T-helper 17 cell (primary cell): ENCODE measurements around the gene C12orf42. TPM values are rescaled to one million over a fixed set of nuclear protein-coding genes. Genes with fewer than 3 reads are reported as not detected.

Experiments used
- ATAC-seq: fragments of 150-1000 bp; cut with Tn5 transposase; 2 replicates; pipeline ENCODE4 v1.10.0; 2021; ENCODE audit warnings: mild to moderate bottlenecking, moderate library complexity
- DNase-seq, 3 donors: peaks; one replicate each; pipeline versions ENCODE4 v3.0.0 to v3.0.0-alpha.2; 2020 to 2021
- H3K9me3 ChIP-seq: one replicate; pipeline ENCODE4 v1.7.0; 2013; ENCODE audit warnings: low read length, mild to moderate bottlenecking; ENCODE audit not compliant: control insufficient read depth, poor library complexity, severe bottlenecking
- H3K27ac Mint-ChIP-seq: one replicate; pipeline ENCODE4 v1.8.0; 2022; ENCODE audit warnings: mild to moderate bottlenecking, moderate library complexity, mixed read lengths
- H3K27me3 Mint-ChIP-seq: one replicate; pipeline ENCODE4 v1.8.0; 2022; ENCODE audit warnings: mixed read lengths
- H3K36me3 Mint-ChIP-seq: one replicate; pipeline ENCODE4 v1.8.0; 2022; ENCODE audit warnings: low read depth, mixed read lengths
- H3K4me1 Mint-ChIP-seq: one replicate; pipeline ENCODE4 v1.8.0; 2022; ENCODE audit warnings: mild to moderate bottlenecking, mixed read lengths
- H3K4me3 Mint-ChIP-seq: one replicate; pipeline ENCODE4 v1.8.0; 2022; ENCODE audit warnings: mild to moderate bottlenecking, moderate library complexity, mixed read lengths
- total RNA-seq, 4 donors: library from RNA in 2 of 4; stranded (reverse) in 2 of 4; gene quantifications; one replicate each; pipeline ENCODE4 v1.2.3 and lab custom pipeline; 2022 to 2026

C12orf42 gene
- total RNA-seq, 2 donors from 2014 or later = 3.3 to 7.1 TPM

DNA sequence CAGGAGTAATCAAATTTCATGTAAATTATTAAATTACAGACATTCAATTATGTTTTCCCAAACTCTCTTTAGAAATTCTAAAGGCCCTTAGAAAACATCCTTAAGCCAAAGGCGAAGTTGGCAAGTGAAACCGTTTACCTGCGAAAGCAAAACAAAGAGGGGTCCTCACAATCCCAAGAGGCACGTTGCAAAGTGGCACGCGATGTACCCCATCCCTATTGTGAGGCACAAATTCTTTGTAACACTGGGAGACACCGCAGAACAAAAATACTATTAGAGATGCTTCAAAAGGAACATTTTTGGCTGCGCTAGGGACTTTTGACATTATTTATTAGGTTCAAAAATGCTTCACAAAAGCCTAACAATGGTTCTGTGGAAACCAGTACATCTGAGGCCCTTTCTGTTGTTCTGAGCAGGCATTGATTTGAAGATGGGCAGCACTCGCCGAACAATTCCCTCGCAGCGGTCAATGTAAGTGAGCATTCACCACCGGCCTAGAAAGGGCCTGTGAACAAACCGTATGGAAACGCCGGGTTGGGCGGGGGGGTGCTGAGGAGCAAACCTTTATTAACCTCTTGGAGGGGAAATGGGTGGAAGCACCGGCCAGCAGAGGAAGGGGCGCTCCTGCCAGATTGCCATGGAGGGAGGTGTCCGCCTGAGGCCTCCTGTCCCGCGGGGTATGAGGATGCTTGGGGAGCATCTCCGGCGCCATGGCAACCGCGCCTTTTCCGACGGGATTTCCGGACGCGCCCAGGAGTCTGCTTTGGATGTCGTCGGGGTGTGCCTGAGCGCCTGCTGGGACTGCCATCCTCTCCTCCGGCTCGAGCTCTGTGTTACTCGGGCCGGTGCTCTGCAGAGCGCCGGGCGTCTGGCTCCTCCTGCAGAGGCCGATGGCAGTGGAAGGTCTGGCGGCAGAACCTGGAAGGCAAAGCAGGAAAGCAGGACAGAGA is 193.9 kb downstream of the C12orf42 start:
- ATAC-seq = no peak
- no peak overlapping the region for H3K4me3 Mint-ChIP-seq
- H3K9me3 ChIP-seq = no peaks in the 10 kb centered on the region
- no peak for DNase-seq
- H3K27ac Mint-ChIP-seq = no peak overlapping the region
- no peaks in the 10 kb centered on the region for H3K36me3 Mint-ChIP-seq
- no peaks in the 10 kb centered on the region for H3K4me1 Mint-ChIP-seq
- no peaks in the 10 kb centered on the region for H3K27me3 Mint-ChIP-seq

DNA sequence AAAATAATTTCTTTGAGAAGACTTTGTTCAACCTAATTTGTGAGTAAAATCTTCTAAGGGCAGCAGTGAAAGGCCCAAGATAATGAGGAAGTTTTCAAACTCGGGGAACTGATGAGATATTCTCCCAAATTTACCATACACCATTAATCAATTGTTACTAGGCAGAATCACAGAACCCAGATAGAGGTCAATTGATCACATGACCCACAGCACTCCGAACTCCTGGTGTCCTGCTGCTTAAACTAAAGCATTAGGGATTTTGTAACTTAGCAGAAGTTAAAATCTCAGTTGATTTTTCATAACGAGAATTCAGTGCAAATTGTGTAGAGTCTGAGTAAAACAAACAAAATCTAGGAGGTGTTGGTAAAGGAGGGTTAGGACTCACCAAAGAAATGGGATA is 207.8 kb downstream of the C12orf42 start:
- no peak for DNase-seq
- Mint-ChIP-seq H3K27ac (no peak overlapping the region), H3K4me1 (no peaks in the 10 kb centered on the region), H3K4me3 (no peak overlapping the region), H3K36me3 (no peaks in the 10 kb centered on the region), H3K27me3 (no peaks in the 10 kb centered on the region)
- no peaks in the 10 kb centered on the region for H3K9me3 ChIP-seq
- no peak for ATAC-seq

DNA sequence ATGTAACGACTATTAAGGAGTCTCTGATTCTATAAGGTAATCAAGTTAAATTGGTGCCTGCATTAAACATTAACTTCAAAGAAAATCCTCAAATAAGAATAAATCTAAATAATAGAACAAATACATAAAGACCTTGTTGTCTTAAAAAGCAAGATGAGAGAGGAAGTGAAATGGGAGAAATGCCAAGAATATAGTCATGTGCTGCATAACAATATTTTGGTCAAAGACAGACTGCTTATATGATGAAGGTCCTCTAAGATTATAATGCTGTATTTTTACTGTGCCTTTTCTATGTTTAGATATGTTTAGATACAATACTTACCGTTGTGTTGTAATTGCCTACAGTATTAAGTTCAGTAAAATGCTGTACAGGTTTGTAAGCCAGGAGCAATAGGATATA is 213.6 kb downstream of the C12orf42 start:
- H3K9me3 ChIP-seq = no peaks in the 10 kb centered on the region
- Mint-ChIP-seq H3K36me3 (no peaks in the 10 kb centered on the region), H3K27ac (no peak overlapping the region), H3K4me3 (no peak overlapping the region), H3K4me1 (no peaks in the 10 kb centered on the region), H3K27me3 (no peaks in the 10 kb centered on the region)
- ATAC-seq (no peak), DNase-seq (no peak)

DNA sequence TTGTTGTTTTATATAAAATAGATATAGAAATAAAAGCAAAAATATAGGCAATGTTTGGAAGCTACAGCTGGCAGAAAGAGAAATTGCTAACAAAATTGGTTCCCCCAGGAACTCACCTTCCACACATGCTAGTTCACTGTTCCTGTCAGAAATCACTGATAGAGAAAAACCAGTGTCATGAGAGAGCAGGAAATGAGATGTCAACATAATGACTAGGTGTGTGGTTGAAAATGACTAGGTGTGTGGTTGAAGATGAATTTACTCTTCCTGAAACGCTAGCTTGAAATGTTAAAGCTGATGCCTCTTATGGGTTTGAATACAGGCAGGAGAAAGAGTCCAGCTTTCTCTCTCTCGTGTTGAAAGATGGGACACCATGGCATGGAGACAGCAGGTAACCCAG is 216.3 kb downstream of the C12orf42 start:
- H3K4me1 Mint-ChIP-seq = no peaks in the 10 kb centered on the region
- no peak overlapping the region for H3K4me3 Mint-ChIP-seq
- H3K9me3 ChIP-seq = no peaks in the 10 kb centered on the region
- no peak for DNase-seq
- no peaks in the 10 kb centered on the region for H3K36me3 Mint-ChIP-seq
- no peak overlapping the region for H3K27ac Mint-ChIP-seq
- ATAC-seq = no peak
- no peaks in the 10 kb centered on the region for H3K27me3 Mint-ChIP-seq

DNA sequence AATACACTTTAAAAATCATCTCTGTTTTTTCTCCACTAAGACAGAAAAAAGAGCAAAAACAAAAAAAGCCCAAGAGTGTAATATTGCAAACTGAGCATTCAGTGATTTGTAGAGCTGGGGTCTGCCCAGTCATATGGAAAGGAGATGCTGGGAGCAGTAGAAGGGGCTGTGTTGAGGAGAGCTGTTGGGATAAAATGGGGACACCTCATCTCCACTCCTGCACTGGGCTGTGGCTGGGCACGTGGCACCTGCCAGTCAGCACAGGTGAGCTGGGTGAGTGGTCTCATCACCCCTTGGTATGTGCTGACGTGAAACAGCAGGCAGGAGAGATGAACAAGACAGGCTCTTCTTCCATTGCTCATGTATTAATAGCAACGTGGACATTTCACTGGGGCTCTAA is 217.4 kb downstream of the C12orf42 start:
- no peaks in the 10 kb centered on the region for H3K9me3 ChIP-seq
- no peak for DNase-seq
- Mint-ChIP-seq H3K27me3 (no peaks in the 10 kb centered on the region), H3K4me1 (no peaks in the 10 kb centered on the region), H3K4me3 (no peak overlapping the region), H3K36me3 (no peaks in the 10 kb centered on the region), H3K27ac (no peak overlapping the region)
- no peak for ATAC-seq

DNA sequence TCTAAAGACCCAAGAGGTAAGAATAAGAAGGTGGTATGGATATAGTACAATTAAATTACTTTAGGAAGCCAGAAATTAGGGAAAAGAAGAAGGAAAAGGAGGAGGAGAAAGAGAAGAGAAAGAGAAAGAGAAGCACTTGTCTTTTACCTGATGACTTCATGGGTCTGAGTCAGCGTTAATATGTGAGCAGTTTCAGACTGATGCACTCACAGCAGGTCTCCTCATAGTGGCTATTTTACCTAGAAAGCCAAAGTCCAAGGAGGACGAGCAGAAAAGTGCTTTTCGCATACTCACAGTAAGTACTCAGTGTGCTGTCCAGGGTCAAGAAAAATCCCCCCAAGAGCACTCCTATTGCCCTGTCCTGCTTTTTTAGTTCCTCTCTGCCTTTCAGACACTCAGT is 222.1 kb downstream of the C12orf42 start:
- no peaks in the 10 kb centered on the region for H3K9me3 ChIP-seq
- no peak for ATAC-seq
- Mint-ChIP-seq H3K27ac (no peak overlapping the region), H3K4me1 (peaks cover 6% of the 10 kb centered on the region), H3K36me3 (no peaks in the 10 kb centered on the region), H3K4me3 (no peak overlapping the region), H3K27me3 (no peaks in the 10 kb centered on the region)
- DNase-seq = no peak

DNA sequence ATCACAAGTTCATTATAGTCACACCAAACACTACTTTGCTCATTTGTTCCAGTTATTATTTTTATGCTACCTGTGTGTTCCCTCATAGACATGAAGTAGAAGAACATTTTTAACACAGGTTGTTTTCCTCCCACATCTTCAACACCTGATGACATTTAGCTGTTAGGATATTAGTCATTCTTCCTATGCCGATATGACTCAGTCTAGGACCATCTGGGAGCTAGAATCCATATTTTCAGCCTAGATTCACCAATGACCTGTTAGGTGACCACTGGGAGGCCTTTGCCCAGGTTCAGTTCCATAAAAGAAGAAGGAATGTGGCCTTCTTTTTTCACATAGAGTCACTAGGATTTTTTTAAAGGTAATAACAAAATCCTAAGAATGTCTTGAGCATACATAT is 222.8 kb downstream of the C12orf42 start:
- DNase-seq (no peak), ATAC-seq (no peak)
- H3K9me3 ChIP-seq = no peaks in the 10 kb centered on the region
- Mint-ChIP-seq H3K4me1 (peaks cover 6% of the 10 kb centered on the region), H3K27me3 (no peaks in the 10 kb centered on the region), H3K27ac (no peak overlapping the region), H3K4me3 (no peak overlapping the region), H3K36me3 (no peaks in the 10 kb centered on the region)

DNA sequence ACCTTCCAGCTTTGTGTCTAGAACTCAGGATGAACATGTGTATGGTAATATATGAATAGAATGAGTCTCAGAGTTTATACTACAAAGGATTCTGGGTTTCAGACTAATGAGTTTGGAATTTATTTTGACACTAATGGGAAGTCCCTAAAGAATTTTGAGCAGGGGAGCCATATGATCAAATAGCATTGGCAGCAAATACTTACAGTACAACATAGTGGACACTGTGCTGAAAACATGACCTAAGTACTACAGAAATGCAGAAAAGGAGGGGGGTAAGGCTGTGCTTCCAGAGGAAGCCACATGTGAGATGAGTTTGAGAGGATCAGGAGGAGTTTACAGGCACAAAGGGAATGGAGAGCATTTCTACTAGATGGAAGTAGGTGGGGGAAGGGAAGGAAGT is 225.8 kb downstream of the C12orf42 start:
- Mint-ChIP-seq H3K36me3 (no peaks in the 10 kb centered on the region), H3K4me3 (no peak overlapping the region), H3K27me3 (no peaks in the 10 kb centered on the region), H3K4me1 (peaks cover 6% of the 10 kb centered on the region), H3K27ac (no peak overlapping the region)
- ATAC-seq (no peak), DNase-seq (no peak)
- H3K9me3 ChIP-seq = no peaks in the 10 kb centered on the region

DNA sequence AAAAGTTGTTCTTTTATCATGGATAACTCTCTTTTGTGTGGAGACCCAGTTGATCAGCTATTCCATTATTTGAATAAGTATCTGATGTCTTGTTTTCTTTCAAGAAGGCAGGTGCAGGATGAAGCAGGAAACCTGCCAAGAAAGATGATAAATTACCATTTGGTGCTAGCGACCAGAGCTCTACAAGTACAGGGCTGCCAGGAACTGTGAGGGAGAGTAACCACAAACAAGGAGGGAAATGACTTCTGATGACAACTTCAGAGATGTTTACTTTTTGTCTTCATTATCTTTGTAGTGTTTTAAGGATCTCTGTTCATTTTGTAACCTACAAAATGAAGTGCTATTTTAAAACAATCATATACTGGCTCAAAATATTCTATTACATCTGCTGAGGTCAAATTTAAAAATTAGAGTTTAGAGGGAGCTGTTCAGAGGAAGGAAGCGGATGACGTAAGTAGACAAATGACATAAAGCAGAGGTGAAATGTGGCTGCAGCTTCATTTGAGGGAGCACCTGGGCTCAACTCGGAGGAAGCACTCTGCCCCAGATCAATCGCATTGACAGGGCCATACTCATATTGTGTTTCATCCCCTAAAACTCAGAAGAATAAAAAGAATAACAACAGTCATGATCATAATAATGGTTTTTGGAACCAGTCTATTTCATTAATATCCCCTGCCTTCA is 226.8 kb downstream of the C12orf42 start:
- Mint-ChIP-seq H3K27me3 (no peaks in the 10 kb centered on the region), H3K27ac (no peak overlapping the region), H3K36me3 (no peaks in the 10 kb centered on the region), H3K4me1 (peaks cover 6% of the 10 kb centered on the region), H3K4me3 (no peak overlapping the region)
- DNase-seq (no peak), ATAC-seq (peak; percentile 79)
- no peaks in the 10 kb centered on the region for H3K9me3 ChIP-seq

DNA sequence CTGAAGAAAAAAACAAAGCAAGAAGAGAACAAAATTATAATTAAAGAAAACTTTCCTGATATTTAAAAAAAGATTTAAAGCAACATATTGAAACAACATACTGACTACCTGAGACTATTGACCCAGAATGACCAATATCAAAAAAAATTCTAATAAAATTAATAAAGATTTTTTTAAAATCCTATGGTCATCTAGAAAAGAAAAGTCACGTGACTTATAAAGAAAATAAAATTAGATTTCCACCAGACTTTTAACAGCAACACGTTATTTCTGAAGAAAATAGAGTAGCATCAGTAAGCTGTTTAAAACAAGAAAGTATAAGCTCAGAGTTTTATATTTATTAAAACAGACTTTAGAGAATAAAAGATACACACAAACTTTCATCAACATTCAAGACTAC is 238.0 kb downstream of the C12orf42 start:
- Mint-ChIP-seq H3K27ac (no peak overlapping the region), H3K27me3 (no peaks in the 10 kb centered on the region), H3K36me3 (no peaks in the 10 kb centered on the region), H3K4me1 (no peaks in the 10 kb centered on the region), H3K4me3 (no peak overlapping the region)
- no peak for DNase-seq
- no peak for ATAC-seq
- H3K9me3 ChIP-seq = no peaks in the 10 kb centered on the region

Other genes starting within 250 kb of the C12orf42 start
- not detected for gene STAB2, start 91.3 kb upstream of the C12orf42 start, total RNA-seq